Progenitor cell of endocrine pancreas (in vitro differentiated cells): Measurements from ENCODE around the gene PDSS2. TPM values are rescaled to one million over a fixed set of nuclear protein-coding genes. Genes with fewer than 3 reads are reported as not detected.

Experiments used
- DNase-seq: peaks from one replicate; pipeline ENCODE4 v3.0.0; 2021; ENCODE audit warnings: low spot score; ENCODE audit not compliant: unreplicated experiment
- H3K27ac Mint-ChIP-seq: 2 replicates; pipeline ENCODE4 v1.8.0; 2021; ENCODE audit warnings: mild to moderate bottlenecking, moderate library complexity, mixed read lengths
- H3K27me3 Mint-ChIP-seq: 2 replicates; pipeline ENCODE4 v1.8.0; 2021; ENCODE audit warnings: mixed read lengths
- H3K36me3 Mint-ChIP-seq: 2 replicates; pipeline ENCODE4 v1.8.0; 2022; ENCODE audit warnings: mixed read lengths; ENCODE audit not compliant: insufficient read depth
- H3K4me1 Mint-ChIP-seq: 2 replicates; pipeline ENCODE4 v1.8.0; 2021; ENCODE audit warnings: low read depth, mixed read lengths
- H3K4me3 Mint-ChIP-seq: 2 replicates; pipeline ENCODE4 v1.8.0; 2021; ENCODE audit warnings: low read depth, mild to moderate bottlenecking, moderate library complexity, mixed read lengths
- H3K9me3 Mint-ChIP-seq: 2 replicates; pipeline ENCODE4 v1.8.0; 2021; ENCODE audit warnings: low read depth, mixed read lengths
- CTCF ChIP-seq: fragments of 200-600 bp; sonication (generic); IDR thresholded peaks from one replicate; pipeline ENCODE4 v1.5.0; 2021; ENCODE audit warnings: antibody characterized with exemption, mild to moderate bottlenecking; ENCODE audit not compliant: unreplicated experiment
- total RNA-seq: library from RNA; stranded (reverse); gene quantifications from 2 replicates; pipeline ENCODE4 v1.2.1, GENCODE V29; 2021

The PDSS2 gene
- total RNA-seq, 1 donor from 2014 or later: 12.8 TPM

DNA sequence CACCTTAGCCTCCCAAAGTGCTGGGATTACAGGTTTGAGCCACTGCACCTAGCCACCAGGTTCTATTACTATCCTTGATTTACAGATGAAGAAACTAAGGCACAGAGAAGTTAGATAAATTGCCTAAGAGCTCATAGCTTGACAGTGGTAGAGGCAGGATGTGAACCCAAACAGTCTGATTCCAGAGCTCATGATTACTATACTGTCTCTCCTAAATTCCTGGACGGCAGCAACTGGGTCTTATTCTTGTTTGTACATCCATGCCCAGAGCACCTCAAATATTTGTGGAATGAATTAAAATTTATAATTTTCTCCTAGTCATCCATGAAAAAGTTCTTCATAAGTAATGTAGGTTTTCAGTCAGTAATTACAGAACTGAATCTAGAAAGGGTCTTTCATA, 15.1 kb downstream of the PDSS2 start:
- no peak for TF ChIP-seq CTCF
- no peak overlapping the region for H3K4me3 Mint-ChIP-seq
- peaks cover 29% of the 10 kb centered on the region for H3K9me3 Mint-ChIP-seq
- no peaks in the 10 kb centered on the region for H3K4me1 Mint-ChIP-seq
- no peaks in the 10 kb centered on the region for H3K27me3 Mint-ChIP-seq
- H3K27ac Mint-ChIP-seq: no peak overlapping the region
- H3K36me3 Mint-ChIP-seq: peaks cover 25% of the 10 kb centered on the region
- DNase-seq: no peak

- Mint-ChIP-seq H3K27ac (no peak overlapping the region), H3K4me3 (no peak overlapping the region), H3K9me3 (peaks cover 24% of the 10 kb centered on the region), H3K27me3 (no peaks in the 10 kb centered on the region), H3K4me1 (no peaks in the 10 kb centered on the region), H3K36me3 (peaks cover 21% of the 10 kb centered on the region)
- DNase-seq: no peak
- TF ChIP-seq CTCF: no peak
Observed at GRCh38 chr6:107443608-107444267, 15.6 kb downstream of the PDSS2 start.

GRCh38 chr6:107442938-107443607, 16.3 kb downstream of the PDSS2 start:
- Mint-ChIP-seq H3K9me3 (peaks cover 19% of the 10 kb centered on the region), H3K4me1 (no peaks in the 10 kb centered on the region), H3K36me3 (peaks cover 15% of the 10 kb centered on the region), H3K27me3 (no peaks in the 10 kb centered on the region), H3K27ac (no peak overlapping the region), H3K4me3 (no peak overlapping the region)
- DNase-seq: no peak
- TF ChIP-seq CTCF: no peak

DNA sequence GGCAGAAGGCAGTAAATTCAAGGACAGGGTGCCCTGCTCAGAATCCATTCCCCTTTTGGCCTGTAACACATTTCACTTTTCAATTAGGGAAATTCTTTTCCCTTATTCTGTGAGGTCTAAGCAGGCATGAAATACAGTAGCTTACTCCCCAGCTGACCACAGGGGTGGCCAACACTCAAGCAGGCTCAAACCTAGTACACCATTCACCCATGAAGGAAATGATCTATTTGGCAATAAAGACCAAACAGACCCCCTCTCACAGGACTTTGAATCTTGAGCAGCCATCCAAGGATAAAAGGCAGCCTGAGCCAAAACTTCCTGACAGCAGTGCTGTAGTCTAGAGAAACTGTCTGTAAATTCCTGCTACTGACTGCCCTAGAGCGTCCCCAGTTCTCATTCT, 17.7 kb downstream of the PDSS2 start:
- peaks cover 8% of the 10 kb centered on the region for H3K9me3 Mint-ChIP-seq
- peaks cover 8% of the 10 kb centered on the region for H3K36me3 Mint-ChIP-seq
- no peak overlapping the region for H3K4me3 Mint-ChIP-seq
- no peaks in the 10 kb centered on the region for H3K4me1 Mint-ChIP-seq
- H3K27ac Mint-ChIP-seq: no peak overlapping the region
- TF ChIP-seq CTCF: no peak
- DNase-seq: no peak
- no peaks in the 10 kb centered on the region for H3K27me3 Mint-ChIP-seq

DNA sequence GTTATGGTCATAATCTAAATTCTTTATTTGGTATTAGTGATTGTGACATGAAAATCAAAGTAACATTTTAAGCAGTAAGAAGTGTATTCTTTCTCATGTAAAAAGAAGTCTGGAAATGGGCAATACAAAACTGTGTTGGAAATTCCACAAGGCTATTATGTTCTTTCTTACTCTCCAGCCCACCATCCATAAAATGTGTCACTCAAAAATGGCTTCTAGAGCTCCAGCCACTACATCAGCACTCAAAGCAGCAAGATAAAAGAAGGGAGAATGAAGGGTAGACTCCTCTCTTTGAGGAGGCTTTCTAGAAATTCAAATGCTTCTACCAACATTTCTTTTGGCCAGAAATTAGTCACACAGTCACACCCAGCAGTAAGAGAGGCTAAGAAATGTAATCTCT, 18.4 kb downstream of the PDSS2 start:
- H3K36me3 Mint-ChIP-seq: peaks cover 4% of the 10 kb centered on the region
- H3K4me1 Mint-ChIP-seq: no peaks in the 10 kb centered on the region
- peaks cover 4% of the 10 kb centered on the region for H3K9me3 Mint-ChIP-seq
- no peak for TF ChIP-seq CTCF
- no peak overlapping the region for H3K27ac Mint-ChIP-seq
- no peaks in the 10 kb centered on the region for H3K27me3 Mint-ChIP-seq
- H3K4me3 Mint-ChIP-seq: no peak overlapping the region
- no peak for DNase-seq
